Lower leg skin (tissue), 4 donors: ENCODE data around the gene ARPIN. TPM values are rescaled to one million over a fixed set of nuclear protein-coding genes. Genes with fewer than 3 reads are reported as not detected.
"Not testable (repeated sequence)": the region's sequence is repeated elsewhere in the genome, so short reads cannot be mapped to it uniquely, and the experiment has no call there.

Source experiments
- DNase-seq, 2 donors: peaks; one replicate each; pipeline ENCODE4 v3.0.0-alpha.2; 2019; ENCODE audit warnings: low spot score in 2 of 2
- H3K4me3 ChIP-seq: fragments of 200-600 bp; sonication (generic); 2 replicates; pipeline ENCODE4 v1.5.1; 2017; ENCODE audit warnings: mild to moderate bottlenecking, low read depth; ENCODE audit not compliant: poor library complexity, severe bottlenecking
- POLR2A ChIP-seq, 2 donors: fragments of 450-650 bp; IDR thresholded peaks; one replicate each; pipeline ENCODE4 v1.6.1; 2016 to 2017; ENCODE audit warnings: antibody characterized with exemption in 2 of 2, mild to moderate bottlenecking in 1 of 2, moderate library complexity in 1 of 2
- WGBS, 2 donors: methylation state at CpG; one replicate each; pipeline ENCODE4 v1.1.5; 2018; 5-methylcytosine and 5-hydroxymethylcytosine counted together
- intact Hi-C: fragments of 100-400 bp; cut with DNase I; formaldehyde crosslinking; loops from one replicate; pipeline ENCODE4 v1.15.0; 2023; ENCODE audit warnings: low total_unique reads
- total RNA-seq, 4 donors: library from RNA; depleted of rRNA; stranded (reverse); fragments of >200 nt; gene quantifications; one replicate each; pipeline ENCODE4 v1.1.0, GENCODE V29; 2016
- TF ChIP-seq, protein P1 (sequence below), 3 donors: fragments of 450-650 bp; IDR thresholded peaks; one replicate each; pipeline ENCODE4 v1.5.1; 2016; ENCODE audit warnings: antibody characterized with exemption in 3 of 3, mild to moderate bottlenecking in 3 of 3, moderate library complexity in 2 of 3

ARPIN gene
- total RNA-seq, 4 donors from 2014 or later = 8.5 to 21.5 (median 14.4) TPM

DNA sequence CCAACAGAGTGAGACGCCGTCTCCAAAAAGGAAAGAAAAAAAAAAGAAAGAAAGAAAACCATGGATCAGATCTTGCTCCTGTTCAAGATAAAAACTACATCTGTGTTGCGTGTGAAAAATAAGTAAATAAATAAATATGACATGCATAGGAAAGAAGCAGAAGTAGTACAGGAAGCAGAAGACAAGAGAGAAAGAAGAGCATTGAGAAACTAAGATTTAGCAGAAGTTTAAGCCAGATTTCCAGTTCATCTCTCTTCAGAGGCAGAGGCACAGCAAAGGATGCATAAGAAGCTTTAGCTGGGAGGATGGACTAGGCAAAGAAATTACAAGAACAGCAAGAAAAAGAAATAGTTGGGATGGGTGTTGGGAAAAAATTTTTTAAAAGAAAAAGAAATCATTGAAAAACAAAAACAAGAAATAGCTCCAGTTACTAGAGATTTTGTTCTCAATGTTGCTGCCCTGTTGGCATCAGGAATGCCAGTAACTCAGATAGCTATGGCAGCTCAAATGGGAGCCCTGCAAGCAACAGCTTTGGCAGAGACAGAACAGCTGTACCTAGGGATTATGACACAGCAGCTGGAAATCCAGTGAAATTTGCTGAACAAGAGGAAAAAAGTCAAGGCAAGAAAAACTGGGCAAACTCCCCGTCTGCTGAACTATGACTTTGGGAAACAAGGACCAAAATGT is 36.2 kb downstream of the ARPIN start:
- H3K4me3 ChIP-seq = no peak overlapping the region
- DNase-seq = no peak
- intact Hi-C loops = no loop called here
- no peak for TF ChIP-seq POLR2A (IDR thresholded peaks at IDR 0.05)
- TF ChIP-seq, protein P1, sequence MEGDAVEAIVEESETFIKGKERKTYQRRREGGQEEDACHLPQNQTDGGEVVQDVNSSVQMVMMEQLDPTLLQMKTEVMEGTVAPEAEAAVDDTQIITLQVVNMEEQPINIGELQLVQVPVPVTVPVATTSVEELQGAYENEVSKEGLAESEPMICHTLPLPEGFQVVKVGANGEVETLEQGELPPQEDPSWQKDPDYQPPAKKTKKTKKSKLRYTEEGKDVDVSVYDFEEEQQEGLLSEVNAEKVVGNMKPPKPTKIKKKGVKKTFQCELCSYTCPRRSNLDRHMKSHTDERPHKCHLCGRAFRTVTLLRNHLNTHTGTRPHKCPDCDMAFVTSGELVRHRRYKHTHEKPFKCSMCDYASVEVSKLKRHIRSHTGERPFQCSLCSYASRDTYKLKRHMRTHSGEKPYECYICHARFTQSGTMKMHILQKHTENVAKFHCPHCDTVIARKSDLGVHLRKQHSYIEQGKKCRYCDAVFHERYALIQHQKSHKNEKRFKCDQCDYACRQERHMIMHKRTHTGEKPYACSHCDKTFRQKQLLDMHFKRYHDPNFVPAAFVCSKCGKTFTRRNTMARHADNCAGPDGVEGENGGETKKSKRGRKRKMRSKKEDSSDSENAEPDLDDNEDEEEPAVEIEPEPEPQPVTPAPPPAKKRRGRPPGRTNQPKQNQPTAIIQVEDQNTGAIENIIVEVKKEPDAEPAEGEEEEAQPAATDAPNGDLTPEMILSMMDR (IDR thresholded peaks at IDR 0.05) = no peak
- 80 to 86% methylated on average over 4 of the region's 4 CpGs for WGBS, 2 donors

DNA sequence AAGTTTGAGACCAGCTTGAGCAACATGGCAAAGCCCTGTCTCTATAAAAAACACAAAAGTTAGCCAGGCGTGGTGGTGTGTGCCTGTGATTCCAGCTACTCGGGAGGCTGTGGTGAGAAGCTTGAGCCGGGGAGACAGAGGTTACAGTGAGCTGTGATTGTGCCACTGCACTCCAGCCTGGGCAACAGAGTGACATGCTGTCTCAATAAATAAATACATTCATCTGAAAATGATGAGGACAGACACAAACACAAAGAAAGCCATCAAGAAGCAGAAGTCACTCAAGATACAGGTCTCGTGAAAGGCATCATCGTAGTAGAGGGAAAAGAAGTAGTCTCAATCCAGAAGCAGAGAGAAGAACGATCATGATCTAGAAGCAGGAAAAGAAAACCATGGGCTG is 37.0 kb downstream of the ARPIN start:
- no peak for DNase-seq
- intact Hi-C loops = no loop called here
- H3K4me3 ChIP-seq = no peak overlapping the region
- 91 to 94% methylated on average over 6 of the region's 6 CpGs for WGBS, 2 donors
- no peak for TF ChIP-seq POLR2A (IDR thresholded peaks at IDR 0.05)
- TF ChIP-seq, protein P1 (IDR thresholded peaks at IDR 0.05) = no peak

DNA sequence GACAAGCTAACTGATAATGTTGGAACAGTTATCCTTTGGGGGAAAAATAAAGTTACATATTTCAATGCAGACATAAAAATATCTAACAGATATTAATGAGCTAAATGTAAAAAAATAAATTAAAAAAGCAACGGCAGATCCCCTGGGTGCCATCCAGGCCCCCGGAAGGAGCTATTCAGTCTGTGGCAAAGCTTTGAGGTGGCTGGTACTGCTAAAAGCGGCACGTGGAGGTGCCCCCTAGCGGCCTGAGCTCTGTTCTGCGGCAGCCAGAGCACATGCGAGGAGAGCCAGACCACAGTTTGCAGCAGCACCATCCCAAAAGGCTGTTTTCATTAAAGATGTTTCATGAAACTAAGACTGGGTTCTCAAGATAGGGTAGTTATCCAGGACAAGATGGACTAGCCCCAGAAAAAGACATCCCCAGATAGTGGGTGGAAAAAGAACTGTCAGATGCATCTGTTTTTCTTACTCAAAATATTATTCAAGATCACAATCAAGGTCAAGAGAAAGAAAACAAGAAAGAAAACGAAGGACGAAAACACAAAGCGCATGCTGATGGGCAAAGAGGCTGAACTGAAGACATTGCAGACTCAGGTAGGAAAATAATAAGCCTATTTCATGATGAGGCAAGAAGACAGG is 37.7 kb downstream of the ARPIN start:
- TF ChIP-seq, protein P1 (IDR thresholded peaks at IDR 0.05) = peak in 1 of 3 donors; percentile 85
- TF ChIP-seq POLR2A (IDR thresholded peaks at IDR 0.05) = no peak
- peak; percentile 83 to 96 for DNase-seq
- WGBS, 2 donors = 26% methylated on average over 10 of the region's 10 CpGs
- no peak overlapping the region for H3K4me3 ChIP-seq
- intact Hi-C loops = loop anchor here (5.0 kb wide), 1 partner anchor 108 kb away; no protein-coding TSS in a partner anchor

DNA sequence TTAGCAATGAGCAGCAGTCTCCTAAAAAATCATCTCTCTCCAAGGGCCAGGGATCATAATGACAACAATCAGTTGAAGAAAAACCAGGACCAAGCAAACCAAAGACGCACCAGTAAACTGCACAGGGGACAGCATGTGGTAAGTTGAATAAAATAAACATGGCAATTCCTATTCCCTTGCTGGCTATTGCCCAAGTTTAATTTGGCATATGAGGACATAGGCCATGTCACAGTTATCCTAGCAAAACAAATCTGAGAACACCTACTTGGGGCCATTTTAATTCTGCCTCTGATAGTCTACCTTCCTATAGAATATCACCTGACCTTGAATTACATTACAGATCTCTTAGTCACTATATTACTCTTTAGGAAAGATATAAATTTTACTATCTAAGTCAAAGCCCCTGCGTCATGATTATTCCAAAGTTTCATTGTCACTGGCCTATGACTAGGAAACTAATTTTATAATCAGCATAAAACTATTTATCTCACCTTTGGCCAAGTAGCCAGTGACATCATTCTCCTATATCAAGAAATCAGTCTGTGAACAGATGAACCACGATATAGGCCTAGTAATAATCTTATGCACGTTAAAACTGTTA is 42.0 kb downstream of the ARPIN start:
- TF ChIP-seq, protein P1 (IDR thresholded peaks at IDR 0.05) = no peak
- TF ChIP-seq POLR2A (IDR thresholded peaks at IDR 0.05) = no peak
- no peak for DNase-seq
- H3K4me3 ChIP-seq = no peak overlapping the region
- intact Hi-C loops = loop anchor here (5.0 kb wide), 1 partner anchor 103 kb away; no protein-coding TSS in a partner anchor
- 94 to 96% methylated on average over 4 of the region's 4 CpGs for WGBS, 2 donors

DNA sequence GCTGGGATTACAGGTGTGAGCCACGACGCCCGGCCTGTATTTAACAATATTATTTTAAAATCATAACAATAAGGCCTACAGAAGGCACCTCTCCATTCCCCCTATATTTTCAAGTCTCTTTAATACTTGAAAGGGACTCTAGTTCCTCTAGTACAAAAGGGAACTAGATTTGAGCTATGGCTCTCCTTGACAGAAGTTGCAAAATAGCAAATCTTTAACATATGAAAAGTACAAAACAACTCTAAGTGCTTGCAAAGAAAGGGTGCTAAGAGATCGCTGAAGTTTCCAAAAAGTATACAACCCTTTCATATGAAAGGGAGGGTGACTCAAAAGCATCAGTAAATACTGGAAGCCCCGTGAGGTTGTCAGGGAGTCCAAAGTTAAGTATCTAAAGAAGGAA is 42.7 kb downstream of the ARPIN start:
- no peak for DNase-seq
- intact Hi-C loops = loop anchor here (5.0 kb wide), 1 partner anchor 103 kb away; no protein-coding TSS in a partner anchor
- 93 to 94% methylated on average over 5 of the region's 5 CpGs for WGBS, 2 donors
- no peak overlapping the region for H3K4me3 ChIP-seq
- TF ChIP-seq, protein P1 (IDR thresholded peaks at IDR 0.05) = no peak
- no peak for TF ChIP-seq POLR2A (IDR thresholded peaks at IDR 0.05)

DNA sequence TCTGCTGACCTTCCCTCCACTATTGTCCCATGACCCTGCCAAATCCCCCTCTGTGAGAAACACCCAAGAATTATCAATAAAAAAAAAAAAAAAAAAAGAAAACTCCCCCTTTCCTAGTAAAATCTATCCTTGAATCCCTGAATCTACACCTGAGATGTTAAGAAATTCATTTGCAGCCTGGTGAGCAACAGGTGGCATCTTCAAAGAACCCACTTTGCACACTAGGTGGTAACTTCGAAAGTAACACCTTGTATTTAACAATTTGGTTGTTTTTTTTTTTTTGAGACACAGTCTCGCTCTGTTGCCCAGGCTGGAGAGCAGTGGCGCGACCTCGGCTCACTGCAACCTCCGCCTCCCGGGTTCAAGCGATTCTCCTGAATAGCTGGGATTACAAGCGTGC is 43.3 kb downstream of the ARPIN start:
- intact Hi-C loops, H3K4me3 ChIP-seq, DNase-seq: not testable (repeated sequence)
- WGBS, 2 donors = 95 to 96% methylated on average over 9 of the region's 9 CpGs
